Prostate gland (tissue), 2 donors: ENCODE results near the gene LRRIQ4.

Experiments used
- CTCF ChIP-seq, 4 experiments: fragments of 200-600 bp in 2 of 4; fragments of 450-650 bp in 2 of 4; sonication (generic) in 2 of 4; IDR thresholded peaks; 1 replicate in 3 of 4; 2 replicates in 1 of 4; pipeline ENCODE4 v1.5.1; 2016 to 2019; ENCODE audit warnings: antibody characterized with exemption in 4 of 4, mild to moderate bottlenecking in 2 of 4, moderate library complexity in 2 of 4
- POLR2A ChIP-seq: fragments of 450-650 bp; IDR thresholded peaks from one replicate; pipeline ENCODE4 v1.6.1; 2016; ENCODE audit warnings: antibody characterized with exemption, mild to moderate bottlenecking

- TF ChIP-seq CTCF (IDR thresholded peaks at IDR 0.05) = no peak
- TF ChIP-seq POLR2A = no peak
Observed at GRCh38 chr3:169804681-169805080, 8.0 kb upstream of the LRRIQ4 start.
